HepG2 (cell line): ENCODE results near the gene RTF1. TPM values are rescaled to one million over a fixed set of nuclear protein-coding genes. Genes with fewer than 3 reads are reported as not detected.

ENCODE experiments used
- ATM ChIP-seq: fragments of 450-650 bp; IDR thresholded peaks from 2 replicates; pipeline ENCODE4 v1.7.1; 2017; ENCODE audit warnings: mild to moderate bottlenecking, borderline replicate concordance
- CEBPG ChIP-seq: IDR thresholded peaks from 2 replicates; pipeline ENCODE4 v1.6.1; 2016
- HNRNPK ChIP-seq: fragments of 200-400 bp; formaldehyde crosslinking; IDR thresholded peaks from 2 replicates; pipeline ENCODE4 v1.6.1; 2018; ENCODE audit warnings: low read length, low read depth, moderate library complexity, mild to moderate bottlenecking; ENCODE audit not compliant: poor library complexity, severe bottlenecking
- KLF15 ChIP-seq: sonication (generic); formaldehyde crosslinking; IDR thresholded peaks from 2 replicates; pipeline ENCODE4 v1.8.1; 2023; ENCODE audit warnings: borderline replicate concordance, mild to moderate bottlenecking, inconsistent platforms, missing genetic modification reagents, mixed read lengths
- REL ChIP-seq: sonication (generic); formaldehyde crosslinking; conservative IDR thresholded peaks from 2 replicates; pipeline ENCODE4 v1.8.0; 2022; ENCODE audit warnings: mild to moderate bottlenecking, missing genetic modification reagents, moderate library complexity
- SP2 ChIP-seq: sonication (generic); formaldehyde crosslinking; IDR thresholded peaks from 2 replicates; pipeline ENCODE4 v1.5.1; 2020; ENCODE audit warnings: mild to moderate bottlenecking, missing genetic modification reagents
- TARDBP ChIP-seq: sonication (generic); formaldehyde crosslinking; IDR thresholded peaks from 2 replicates; pipeline ENCODE4 v1.8.0; 2022; ENCODE audit warnings: mild to moderate bottlenecking, missing genetic modification reagents
- ZIK1 ChIP-seq: sonication (generic); formaldehyde crosslinking; IDR thresholded peaks from 2 replicates; pipeline ENCODE4 v1.5.0; 2020; ENCODE audit warnings: mild to moderate bottlenecking, low read depth, missing genetic modification reagents, borderline replicate concordance
- ZKSCAN5 ChIP-seq: sonication (generic); formaldehyde crosslinking; IDR thresholded peaks from 2 replicates; pipeline ENCODE4 v1.5.1; 2020; ENCODE audit warnings: mild to moderate bottlenecking, missing genetic modification reagents
- ZMAT3 ChIP-seq: sonication (generic); formaldehyde crosslinking; conservative IDR thresholded peaks from 2 replicates; pipeline ENCODE4 v1.7.0; 2021; ENCODE audit warnings: missing genetic modification reagents
- ZNF20 ChIP-seq: sonication (generic); formaldehyde crosslinking; IDR thresholded peaks from 2 replicates; pipeline ENCODE4 v1.4.0; 2020; ENCODE audit warnings: mild to moderate bottlenecking, moderate library complexity, missing genetic modification reagents
- ZNF232 ChIP-seq: sonication (generic); formaldehyde crosslinking; IDR thresholded peaks from 2 replicates; pipeline ENCODE4 v1.4.0; 2020; ENCODE audit warnings: missing genetic modification reagents, borderline replicate concordance
- ZNF253 ChIP-seq: sonication (generic); formaldehyde crosslinking; IDR thresholded peaks from 2 replicates; pipeline ENCODE4 v1.8.0; 2022; ENCODE audit warnings: mild to moderate bottlenecking, missing genetic modification reagents, borderline replicate concordance
- ZNF33A ChIP-seq: sonication (generic); formaldehyde crosslinking; IDR thresholded peaks from 2 replicates; pipeline ENCODE4 v1.5.1; 2020; ENCODE audit warnings: missing genetic modification reagents, mild to moderate bottlenecking, moderate library complexity, borderline replicate concordance
- ZNF343 ChIP-seq: sonication (generic); formaldehyde crosslinking; IDR thresholded peaks from 2 replicates; pipeline ENCODE4 v1.4.0; 2020; ENCODE audit warnings: mild to moderate bottlenecking, missing genetic modification reagents
- ZNF354B ChIP-seq: sonication (generic); formaldehyde crosslinking; IDR thresholded peaks from 2 replicates; pipeline ENCODE4 v1.8.0; 2022; ENCODE audit warnings: mild to moderate bottlenecking, missing genetic modification reagents
- ZNF496 ChIP-seq: sonication (generic); formaldehyde crosslinking; IDR thresholded peaks from 2 replicates; pipeline ENCODE4 v1.8.1; 2023; ENCODE audit warnings: mild to moderate bottlenecking, moderate library complexity, missing genetic modification reagents; ENCODE audit not compliant: insufficient replicate concordance
- ZNF530 ChIP-seq: sonication (generic); formaldehyde crosslinking; IDR thresholded peaks from 2 replicates; pipeline ENCODE4 v1.5.0; 2020; ENCODE audit warnings: low read depth, mild to moderate bottlenecking, missing genetic modification reagents
- ZNF766 ChIP-seq: sonication (generic); formaldehyde crosslinking; IDR thresholded peaks from 2 replicates; pipeline ENCODE4 v1.5.0; 2020; ENCODE audit warnings: missing genetic modification reagents, borderline replicate concordance
- ZSCAN25 ChIP-seq: sonication (generic); formaldehyde crosslinking; IDR thresholded peaks from 2 replicates; pipeline ENCODE4 v1.8.0; 2022; ENCODE audit warnings: mild to moderate bottlenecking, missing genetic modification reagents
- polyA plus RNA-seq, 8 experiments: library from polyadenylated mRNA; depleted of rRNA in 3 of 8; stranded (reverse) in 7 of 8; unstranded in 1 of 8; fragments of >200 nt; fragmentation: Illumina TruSeq in 4 of 8; extraction: Trizol in 4 of 8; gene quantifications; 2 replicates each; pipeline versions ENCODE4 v1.2.1 to v1.2.3, GENCODE V29; 2011 to 2016; ENCODE audit warnings: low read depth in 4 of 8, missing spikeins in 1 of 8, mixed read lengths in 1 of 8; ENCODE audit not compliant: insufficient read depth in 1 of 8
- total RNA-seq, 5 experiments: library from RNA; depleted of rRNA; stranded (reverse); fragments of >200 nt; fragmentation: Illumina TruSeq; extraction: Trizol; gene quantifications; 2 replicates each; pipeline ENCODE4 v1.2.3, GENCODE V29; 2016; ENCODE audit warnings: low read depth in 1 of 5
- TF ChIP-seq, protein P1 (sequence below): sonication (generic); formaldehyde crosslinking; IDR thresholded peaks from 2 replicates; pipeline ENCODE4 v1.5.0; 2020; ENCODE audit warnings: missing genetic modification reagents
- TF ChIP-seq, protein P2 (sequence below): sonication (generic); formaldehyde crosslinking; IDR thresholded peaks from 2 replicates; pipeline ENCODE4 v1.4.0; 2020; ENCODE audit warnings: missing genetic modification reagents
- TF ChIP-seq, protein P3 (sequence below): sonication (generic); formaldehyde crosslinking; IDR thresholded peaks from 2 replicates; pipeline ENCODE4 v1.4.0; 2020; ENCODE audit warnings: missing genetic modification reagents
- TF ChIP-seq, protein P4 (sequence below): sonication (generic); formaldehyde crosslinking; IDR thresholded peaks from 2 replicates; pipeline ENCODE4 v1.4.0; 2020; ENCODE audit warnings: mild to moderate bottlenecking, missing genetic modification reagents

The RTF1 gene
- total and polyA plus RNA-seq, 2 of the 13 experiments (the other 11 are each of a cell fraction or from before 2014, with no cell fraction given), result 13.9 to 17.9 TPM

DNA sequence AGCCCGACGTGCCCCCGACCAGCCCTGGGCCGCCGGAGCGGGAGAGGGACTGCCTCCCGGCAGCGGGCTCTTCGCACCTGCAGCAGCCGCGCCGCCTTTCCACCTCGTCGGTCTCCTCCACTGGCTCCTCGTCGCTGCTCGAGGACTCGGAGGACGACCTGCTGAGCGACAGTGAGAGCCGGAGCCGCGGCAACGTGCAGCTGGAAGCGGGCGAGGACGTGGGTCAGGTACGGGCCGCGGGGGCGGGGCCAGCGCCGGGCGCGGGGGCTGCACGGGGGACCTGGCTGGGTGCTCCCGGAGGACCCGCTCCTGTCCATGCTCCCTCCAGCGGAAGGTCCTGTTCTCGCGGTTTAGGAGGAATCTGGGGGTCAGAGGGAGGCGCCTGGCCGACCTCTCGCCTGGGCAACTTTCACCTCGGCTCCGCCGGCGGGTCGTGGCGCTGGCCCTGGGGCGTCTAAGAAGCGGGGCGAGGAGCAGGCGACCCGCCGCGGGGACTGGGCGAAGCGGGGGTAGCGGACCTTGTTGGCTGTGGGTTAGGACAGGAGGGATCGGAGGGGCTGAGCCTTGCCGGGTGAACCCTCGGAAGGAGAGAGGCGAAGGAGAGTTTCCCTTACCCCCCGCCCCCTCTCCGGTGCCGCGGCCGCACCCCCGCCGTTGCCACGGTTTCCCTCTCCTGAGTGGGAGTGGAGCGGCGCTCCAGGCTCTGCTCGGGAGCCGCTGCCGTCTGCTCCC is 77.5 kb downstream of the RTF1 start (continued):
- TF ChIP-seq ZKSCAN5 (CRISPR knock-in tag), result no peak
- TF ChIP-seq ZNF354B (CRISPR knock-in tag), result no peak
- TF ChIP-seq ZNF530 (CRISPR knock-in tag), result no peak
- TF ChIP-seq, protein P1, sequence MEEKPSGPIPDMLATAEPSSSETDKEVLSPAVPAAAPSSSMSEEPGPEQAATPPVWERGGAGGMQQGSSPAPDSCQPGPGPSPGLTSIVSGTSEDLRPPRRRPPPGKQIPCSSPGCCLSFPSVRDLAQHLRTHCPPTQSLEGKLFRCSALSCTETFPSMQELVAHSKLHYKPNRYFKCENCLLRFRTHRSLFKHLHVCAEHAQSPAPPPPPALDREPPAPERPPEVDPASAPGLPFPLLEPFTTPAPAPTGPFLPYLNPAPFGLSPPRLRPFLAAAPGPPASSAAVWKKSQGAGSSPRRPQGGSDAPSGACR (CRISPR knock-in tag), result 0 out of 2 replicates have a peak, but pooled peaks have one; percentile 22
- no peak for TF ChIP-seq ZNF496
- TF ChIP-seq ZNF253 (CRISPR knock-in tag), result no peak
- 0 out of 2 replicates have a peak, but pooled peaks have one; percentile 71 for TF ChIP-seq ZNF232 (CRISPR knock-in tag)
- no peak for TF ChIP-seq SP2 (CRISPR knock-in tag)
- no peak for TF ChIP-seq ZMAT3 (CRISPR knock-in tag)
- TF ChIP-seq ZIK1 (CRISPR knock-in tag), result no peak
- TF ChIP-seq ZNF343 (CRISPR knock-in tag), result no peak
- TF ChIP-seq ZNF33A (CRISPR knock-in tag), result no peak
- TF ChIP-seq ZNF20 (CRISPR knock-in tag), result no peak
- TF ChIP-seq, protein P2, sequence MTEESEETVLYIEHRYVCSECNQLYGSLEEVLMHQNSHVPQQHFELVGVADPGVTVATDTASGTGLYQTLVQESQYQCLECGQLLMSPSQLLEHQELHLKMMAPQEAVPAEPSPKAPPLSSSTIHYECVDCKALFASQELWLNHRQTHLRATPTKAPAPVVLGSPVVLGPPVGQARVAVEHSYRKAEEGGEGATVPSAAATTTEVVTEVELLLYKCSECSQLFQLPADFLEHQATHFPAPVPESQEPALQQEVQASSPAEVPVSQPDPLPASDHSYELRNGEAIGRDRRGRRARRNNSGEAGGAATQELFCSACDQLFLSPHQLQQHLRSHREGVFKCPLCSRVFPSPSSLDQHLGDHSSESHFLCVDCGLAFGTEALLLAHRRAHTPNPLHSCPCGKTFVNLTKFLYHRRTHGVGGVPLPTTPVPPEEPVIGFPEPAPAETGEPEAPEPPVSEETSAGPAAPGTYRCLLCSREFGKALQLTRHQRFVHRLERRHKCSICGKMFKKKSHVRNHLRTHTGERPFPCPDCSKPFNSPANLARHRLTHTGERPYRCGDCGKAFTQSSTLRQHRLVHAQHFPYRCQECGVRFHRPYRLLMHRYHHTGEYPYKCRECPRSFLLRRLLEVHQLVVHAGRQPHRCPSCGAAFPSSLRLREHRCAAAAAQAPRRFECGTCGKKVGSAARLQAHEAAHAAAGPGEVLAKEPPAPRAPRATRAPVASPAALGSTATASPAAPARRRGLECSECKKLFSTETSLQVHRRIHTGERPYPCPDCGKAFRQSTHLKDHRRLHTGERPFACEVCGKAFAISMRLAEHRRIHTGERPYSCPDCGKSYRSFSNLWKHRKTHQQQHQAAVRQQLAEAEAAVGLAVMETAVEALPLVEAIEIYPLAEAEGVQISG, result peak; percentile 20; the same call in 1 of the 2 replicates
- TF ChIP-seq ZSCAN25 (CRISPR knock-in tag), result no peak
- TF ChIP-seq, protein P3, sequence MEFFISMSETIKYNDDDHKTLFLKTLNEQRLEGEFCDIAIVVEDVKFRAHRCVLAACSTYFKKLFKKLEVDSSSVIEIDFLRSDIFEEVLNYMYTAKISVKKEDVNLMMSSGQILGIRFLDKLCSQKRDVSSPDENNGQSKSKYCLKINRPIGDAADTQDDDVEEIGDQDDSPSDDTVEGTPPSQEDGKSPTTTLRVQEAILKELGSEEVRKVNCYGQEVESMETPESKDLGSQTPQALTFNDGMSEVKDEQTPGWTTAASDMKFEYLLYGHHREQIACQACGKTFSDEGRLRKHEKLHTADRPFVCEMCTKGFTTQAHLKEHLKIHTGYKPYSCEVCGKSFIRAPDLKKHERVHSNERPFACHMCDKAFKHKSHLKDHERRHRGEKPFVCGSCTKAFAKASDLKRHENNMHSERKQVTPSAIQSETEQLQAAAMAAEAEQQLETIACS (CRISPR knock-in tag), result peak; percentile 28; the same call in 1 of the 2 replicates
- no peak for TF ChIP-seq ATM
- no peak for TF ChIP-seq HNRNPK
- no peak for TF ChIP-seq CEBPG (CRISPR knock-in tag)
- no peak; the same call in 1 of the 2 replicates for TF ChIP-seq REL (CRISPR knock-in tag)
- TF ChIP-seq, protein P4, sequence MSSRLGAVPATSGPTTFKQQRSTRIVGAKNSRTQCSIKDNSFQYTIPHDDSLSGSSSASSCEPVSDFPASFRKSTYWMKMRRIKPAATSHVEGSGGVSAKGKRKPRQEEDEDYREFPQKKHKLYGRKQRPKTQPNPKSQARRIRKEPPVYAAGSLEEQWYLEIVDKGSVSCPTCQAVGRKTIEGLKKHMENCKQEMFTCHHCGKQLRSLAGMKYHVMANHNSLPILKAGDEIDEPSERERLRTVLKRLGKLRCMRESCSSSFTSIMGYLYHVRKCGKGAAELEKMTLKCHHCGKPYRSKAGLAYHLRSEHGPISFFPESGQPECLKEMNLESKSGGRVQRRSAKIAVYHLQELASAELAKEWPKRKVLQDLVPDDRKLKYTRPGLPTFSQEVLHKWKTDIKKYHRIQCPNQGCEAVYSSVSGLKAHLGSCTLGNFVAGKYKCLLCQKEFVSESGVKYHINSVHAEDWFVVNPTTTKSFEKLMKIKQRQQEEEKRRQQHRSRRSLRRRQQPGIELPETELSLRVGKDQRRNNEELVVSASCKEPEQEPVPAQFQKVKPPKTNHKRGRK (CRISPR knock-in tag), result no peak
- TF ChIP-seq TARDBP, result peak; percentile 46
- no peak for TF ChIP-seq KLF15
- TF ChIP-seq ZNF766 (CRISPR knock-in tag), result peak; percentile 73; the same call in 1 of the 2 replicates
